K562 (cell line): Measurements from ENCODE around the gene ZNF567. TPM values are rescaled to one million over a fixed set of nuclear protein-coding genes. Genes with fewer than 3 reads are reported as not detected.

Experiments used
- ATAC-seq: fragments of 200-7000 bp; cut with Tn5 transposase; 3 replicates; pipeline ENCODE4 v1.9.1; 2020; ENCODE audit warnings: moderate library complexity
- Bru-seq: library from RNA; stranded (reverse); fragments of 400-500 nt; gene quantifications from one replicate; lab custom pipeline; 2021; lab: Mats Ljungman, UMichigan
- BruChase-seq, 2 experiments: library from RNA; stranded (reverse); fragments of 400-500 nt; gene quantifications; one replicate each; lab custom pipeline; 2021; lab: Mats Ljungman, UMichigan
- BruUV-seq: library from RNA; stranded (reverse); fragments of 400-500 nt; replicated peaks from 2 replicates; lab custom pipeline; 2021; lab: Mats Ljungman, UMichigan
- CTCF ChIA-PET: fragments of 300-600 bp; formaldehyde crosslinking; extraction: SDS; loops from one replicate; lab custom pipeline; 2021; ENCODE audit warnings: low intra/inter-chr PET ratio; lab: Yijun Ruan, JAX
- POLR2A ChIA-PET: fragments of 300-600, 350-650 bp; sonication (Branson Sonifier 250); formaldehyde crosslinking; extraction: SDS; loops from one replicate; lab custom pipeline; 2021; ENCODE audit warnings: antibody characterized with exemption, inconsistent platforms; lab: Yijun Ruan, JAX
- DNase-seq, 4 experiments: peaks; one replicate each; pipeline versions ENCODE4 v3.0.0 to v3.0.0-alpha.2; 2011 to 2018; ENCODE audit warnings: low spot score in 3 of 4, mixed read lengths in 3 of 4; ENCODE audit errors: extremely low read depth in 1 of 4
- FAIRE-seq: peaks from 2 replicates; lab custom pipeline; 2011; peaks lifted over from hg19 to GRCh38; lab: Jason Lieb, UNC
- H2AFZ ChIP-seq: 2 replicates; pipeline ENCODE4 v1.6.0; 2011; ENCODE audit warnings: low read depth, low read length, control low read depth, inconsistent platforms
- H3K27ac ChIP-seq: fragments of 200-600 bp; 3 replicates; pipeline ENCODE4 v1.8.0; 2011; ENCODE audit warnings: low read depth, mild to moderate bottlenecking, control low read depth, inconsistent platforms, low read length, moderate library complexity, mixed read lengths; ENCODE audit errors: extremely low read depth
- H3K27me3 ChIP-seq, 2 experiments: fragments of 300-600 bp in 1 of 2; 2 replicates in 1 of 2; 3 replicates in 1 of 2; pipeline versions ENCODE4 v1.6.0 to v1.8.0; 2011; ENCODE audit warnings: inconsistent platforms in 2 of 2, low read length in 2 of 2, mild to moderate bottlenecking in 1 of 2, mixed read lengths in 1 of 2, moderate library complexity in 1 of 2; ENCODE audit not compliant: control insufficient read depth in 2 of 2, insufficient read depth in 2 of 2
- H3K36me3 ChIP-seq: fragments of 300-600 bp; 3 replicates; pipeline ENCODE4 v1.8.0; 2011; ENCODE audit warnings: mild to moderate bottlenecking, low read length, inconsistent platforms; ENCODE audit not compliant: control insufficient read depth, insufficient read depth
- H3K4me1 ChIP-seq, 2 experiments: fragments of 200-600 bp in 1 of 2; replicated peaks in 1 of 2; 2 replicates in 1 of 2; 3 replicates in 1 of 2; pipeline versions ENCODE4 v1.5.1 to v1.8.0; 2011; ENCODE audit warnings: inconsistent platforms in 2 of 2, low read length in 2 of 2, mild to moderate bottlenecking in 1 of 2, mixed read lengths in 1 of 2, moderate library complexity in 1 of 2; ENCODE audit not compliant: control insufficient read depth in 2 of 2, insufficient read depth in 2 of 2
- H3K4me2 ChIP-seq: 2 replicates; pipeline ENCODE4 v1.6.1; 2011; ENCODE audit warnings: low read length, control low read depth, inconsistent platforms, mixed read lengths; ENCODE audit not compliant: insufficient read depth
- H3K4me3 ChIP-seq: fragments of 200-600 bp; sonication (generic), shearing (Covaris generic); 2 replicates; pipeline ENCODE4 v1.5.1; 2016; ENCODE audit warnings: control low read depth, inconsistent platforms
- H3K79me2 ChIP-seq: fragments of 200-600 bp; 3 replicates; pipeline ENCODE4 v1.8.0; 2011; ENCODE audit warnings: low read length, inconsistent platforms; ENCODE audit not compliant: control insufficient read depth, insufficient read depth
- H3K9ac ChIP-seq, 2 experiments: 2 replicates each; pipeline versions ENCODE4 v1.6.0 to v1.6.1; 2011; ENCODE audit warnings: low read depth in 2 of 2, low read length in 2 of 2, control low read depth in 1 of 2, inconsistent platforms in 1 of 2, mild to moderate bottlenecking in 1 of 2, mixed read lengths in 1 of 2; ENCODE audit not compliant: insufficient read depth in 1 of 2
- H3K9me1 ChIP-seq: one replicate; pipeline ENCODE4 v1.6.0; 2011; ENCODE audit warnings: inconsistent platforms, mild to moderate bottlenecking, low read length, moderate library complexity; ENCODE audit not compliant: control insufficient read depth, insufficient read depth
- H3K9me3 ChIP-seq: replicated peaks from 2 replicates; pipeline ENCODE4 v1.5.1; 2011; ENCODE audit warnings: low read depth, low read length, inconsistent platforms; ENCODE audit not compliant: control insufficient read depth, insufficient read depth
- H4K20me1 ChIP-seq: replicated peaks from 2 replicates; pipeline ENCODE4 v1.6.1; 2011; ENCODE audit warnings: low read length, inconsistent platforms, mixed read lengths; ENCODE audit not compliant: control insufficient read depth, insufficient read depth
- DACH1 ChIP-seq: fragments of 450-650 bp; IDR thresholded peaks from 2 replicates; pipeline ENCODE4 v1.6.1; 2018; ENCODE audit not compliant: partially characterized antibody
- MED1 ChIP-seq: sonication (generic); formaldehyde crosslinking; IDR thresholded peaks from 2 replicates; pipeline ENCODE4 v1.8.1; 2023; ENCODE audit warnings: missing genetic modification reagents, borderline replicate concordance
- NFRKB ChIP-seq: fragments of 450-650 bp; IDR thresholded peaks from 2 replicates; pipeline ENCODE4 v1.6.1; 2016; ENCODE audit warnings: low read depth
- RUNX1 ChIP-seq: sonication (generic); IDR thresholded peaks from 2 replicates; pipeline ENCODE4 v1.6.1; 2016; ENCODE audit warnings: antibody characterized with exemption, low read depth
- TBL1XR1 ChIP-seq, 2 experiments: IDR thresholded peaks; 2 replicates each; pipeline ENCODE4 v1.6.1; 2012; ENCODE audit warnings: improper control_type of control experiment in 2 of 2, low read length in 2 of 2, mild to moderate bottlenecking in 1 of 2
- ZNF175 ChIP-seq: fragments of 200-800 bp; sonication (Bioruptor generic); IDR thresholded peaks from 2 replicates; pipeline ENCODE4 v1.6.1; 2016; ENCODE audit warnings: low read depth, mild to moderate bottlenecking, missing genetic modification characterization, missing compliant biosample characterization
- WGBS: fragments of 100-300 bp; shearing (Covaris generic); methylation state at CpG from one replicate; pipeline ENCODE4 v1.1.6; 2016; ENCODE audit warnings: low coverage, mixed read lengths; ENCODE audit not compliant: insufficient coverage; ENCODE audit errors: missing lambda C conversion rate; 5-methylcytosine and 5-hydroxymethylcytosine counted together
- in situ Hi-C: fragments of 300-500 bp; cut with MboI; formaldehyde crosslinking; loops from 4 replicates; pipeline ENCODE4 v1.15.0; 2018; ENCODE audit warnings: inconsistent platforms, mixed read lengths
- intact Hi-C: fragments of 100-400 bp; cut with micrococcal nuclease; formaldehyde crosslinking; loops from 2 replicates; pipeline ENCODE4 v1.14.2; 2022
- long read RNA-seq, 3 experiments: library from polyadenylated mRNA in 2 of 3; library from RNA in 1 of 3; unstranded in 2 of 3; stranded (forward) in 1 of 3; transcript quantifications; one replicate each; pipeline ENCODE4 v2.0.0, GENCODE V29; 2019 to 2022
- polyA minus RNA-seq, 3 experiments: library from RNA; depleted of rRNA, polyadenylated mRNA; stranded (reverse); fragments of >200 nt; gene quantifications; 2 replicates each; pipeline ENCODE4 v1.2.3, GENCODE V29; 2011
- polyA plus RNA-seq, 8 experiments: library from polyadenylated mRNA; depleted of rRNA in 4 of 8; stranded (reverse) in 5 of 8; unstranded in 3 of 8; fragments of >200 nt; fragmentation: Nextera tagmentation in 2 of 8; fragmentation: Illumina TruSeq in 1 of 8; extraction: Ambion mirVana in 2 of 8; extraction: Trizol in 1 of 8; gene quantifications; 2 replicates each; pipeline versions ENCODE4 v1.2.1 to v1.2.3, GENCODE V29; 2011 to 2014; ENCODE audit warnings: inconsistent platforms in 1 of 8, missing spikeins in 1 of 8
- total RNA-seq, 7 experiments: library from RNA; depleted of rRNA in 6 of 7; stranded (reverse); fragments of >200 nt in 6 of 7; fragmentation: Illumina TruSeq in 2 of 7; extraction: Trizol in 2 of 7; gene quantifications; 2 replicates each; pipeline versions ENCODE4 v1.2.1 to v1.2.3, GENCODE V29; 2011 to 2021; ENCODE audit warnings: low replicate concordance in 1 of 7
- TF ChIP-seq, protein P1 (sequence below): fragments of 250-450 bp; sonication (Bioruptor Pico); IDR thresholded peaks from 2 replicates; pipeline ENCODE4 v1.9.0; 2021; ENCODE audit warnings: mild to moderate bottlenecking
- TF ChIP-seq, protein P2 (sequence below): fragments of 450-650 bp; formaldehyde crosslinking; conservative IDR thresholded peaks from 2 replicates; pipeline ENCODE4 v1.4.0; 2022; ENCODE audit warnings: mild to moderate bottlenecking, missing genetic modification characterization
- TF ChIP-seq, protein P3 (sequence below): sonication (generic); IDR thresholded peaks from 2 replicates; pipeline ENCODE4 v1.6.1; 2016

ZNF567 gene
- total RNA-seq (2011; cell fraction: chromatin; rRNA removed; ENCODE audit: low replicate concordance) = 10.6 and 31.1 TPM in 2 replicates
- total RNA-seq (2011; cell fraction: nucleolus; rRNA removed) = 9.5 and 12.0 TPM in 2 replicates
- total RNA-seq (2011; cell fraction: nucleoplasm; rRNA removed) = 21.3 and 26.5 TPM in 2 replicates
- total RNA-seq (2014; rRNA removed) = 3.1 TPM in 2 replicates
- total RNA-seq (2014; rRNA removed; fragmentation: Illumina TruSeq; extraction: Trizol) = 8.4 and 9.9 TPM in 2 replicates
- 5.8 and 7.2 TPM in 2 replicates for total RNA-seq (2015; rRNA removed; fragmentation: Illumina TruSeq; extraction: Trizol)
- 4.7 and 4.9 TPM in 2 replicates for total RNA-seq (2021)
- polyA plus RNA-seq (2011; rRNA removed) = 4.5 and 11.5 TPM in 2 replicates
- polyA plus RNA-seq (2011; cell fraction: cytosol; rRNA removed) = 1.0 and 1.2 TPM in 2 replicates
- 6.0 and 7.9 TPM in 2 replicates for polyA plus RNA-seq (2011; cell fraction: nucleus; rRNA removed)
- 2.8 and 3.2 TPM in 2 replicates for polyA plus RNA-seq (2012)
- 6.2 and 7.4 TPM in 2 replicates for polyA plus RNA-seq (2014; fragmentation: Illumina TruSeq; extraction: Trizol)
- 10 to 100 TPM in 1 of 2 experiments, 1 to 10 TPM in 1; 7.6 to 10.5 TPM for polyA plus RNA-seq (2014; fragmentation: Nextera tagmentation; extraction: Ambion mirVana)
- polyA plus RNA-seq (2014; rRNA removed) = 3.6 and 4.1 TPM in 2 replicates
- 7.4 and 20.1 TPM in 2 replicates for polyA minus RNA-seq (2011; rRNA and poly(A)+ RNA removed)
- 1.0 and 2.1 TPM in 2 replicates for polyA minus RNA-seq (2011; cell fraction: cytosol; rRNA and poly(A)+ RNA removed)
- polyA minus RNA-seq (2011; cell fraction: nucleus; rRNA and poly(A)+ RNA removed) = 4.6 and 7.1 TPM in 2 replicates
- percentile 66 among the genes with signal in this experiment for Bru-seq, nascent RNA
- percentile 70 among the genes with signal in this experiment for BruChase-seq, experiment 1, labeled RNA remaining after a 2-hour chase
- percentile 64 among the genes with signal in this experiment for BruChase-seq, experiment 2, labeled RNA remaining after a 6-hour chase
- long read RNA-seq, experiment 1, partial matches to known transcripts = 1 of 20 reads
- long read RNA-seq, experiment 1, other reads (novel, unspliced or antisense) = 16 of 20 reads
- long read RNA-seq, experiment 2, partial matches to known transcripts = 0 of 2 reads
- long read RNA-seq, experiment 2, other reads (novel, unspliced or antisense) = 2 of 2 reads
- long read RNA-seq, experiment 3, partial matches to known transcripts = 0 of 7 reads
- long read RNA-seq, experiment 3, other reads (novel, unspliced or antisense) = 6 of 7 reads

GRCh38 chr19:36687214-36688056, at the start of gene ZNF567:
Gene ZNF567, plus strand, starts transcription at chr19:36687612. Its CDS starts 7,256 bp downstream, at chr19:36694868.
- Histone ChIP-seq H3K4me1 (peaks cover 3 to 7% of the 10 kb centered on the region in 2 experiments; a peak in 1 of 5 replicates), H2AFZ (peak within 1 kb of the TSS; percentile 87), H3K79me2 (peaks cover 19% of the 10 kb centered on the region), H3K27ac (peak within 1 kb of the TSS; percentile 80), H3K4me3 (peak within 1 kb of the TSS; percentile 84), H3K27me3 (no peaks in the 10 kb centered on the region), H3K9ac (peak within 1 kb of the TSS; percentile 90 to 92), H3K4me2 (peak within 1 kb of the TSS; percentile 93), H3K9me1 (no peaks in the 10 kb centered on the region), H3K36me3 (peaks cover 35% of the 10 kb centered on the region; the same call in 2 of the 3 replicates), H3K9me3 (peaks cover 2% of the 10 kb centered on the region), H4K20me1 (no peaks in the 10 kb centered on the region)
- FAIRE-seq (peak; percentile 91), ATAC-seq (peak; percentile 96), DNase-seq (peak; percentile 92 to 96 (median 95))
- POLR2A ChIA-PET = interaction anchor here (0.9 to 1.0 kb wide), 2 partner anchors 17 to 198 kb away, joined by 3 read pairs; partner anchors contain the start of gene ZNF566
- in situ Hi-C loops = no loop called here
- intact Hi-C loops = no loop called here
- CTCF ChIA-PET = no interaction called here
- WGBS = 6% methylated on average over 65 of the region's 69 CpGs
- TSS peak; percentile 69 for BruUV-seq
- no peak for TF ChIP-seq MED1
- TF ChIP-seq RUNX1 = no peak
- TF ChIP-seq ZNF175 (CRISPR knock-in tag) = no peak
- 0 out of 4 replicates have a peak, but pooled peaks of 1 of the 2 experiments have one; percentile 30 for TF ChIP-seq TBL1XR1 (IDR thresholded peaks at IDR 0.05; ENCODE audit: low read length in 2 of 2)
- TF ChIP-seq, protein P1, sequence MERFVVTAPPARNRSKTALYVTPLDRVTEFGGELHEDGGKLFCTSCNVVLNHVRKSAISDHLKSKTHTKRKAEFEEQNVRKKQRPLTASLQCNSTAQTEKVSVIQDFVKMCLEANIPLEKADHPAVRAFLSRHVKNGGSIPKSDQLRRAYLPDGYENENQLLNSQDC = no peak
- no peak for TF ChIP-seq DACH1
- no peak for TF ChIP-seq NFRKB
- TF ChIP-seq, protein P2, sequence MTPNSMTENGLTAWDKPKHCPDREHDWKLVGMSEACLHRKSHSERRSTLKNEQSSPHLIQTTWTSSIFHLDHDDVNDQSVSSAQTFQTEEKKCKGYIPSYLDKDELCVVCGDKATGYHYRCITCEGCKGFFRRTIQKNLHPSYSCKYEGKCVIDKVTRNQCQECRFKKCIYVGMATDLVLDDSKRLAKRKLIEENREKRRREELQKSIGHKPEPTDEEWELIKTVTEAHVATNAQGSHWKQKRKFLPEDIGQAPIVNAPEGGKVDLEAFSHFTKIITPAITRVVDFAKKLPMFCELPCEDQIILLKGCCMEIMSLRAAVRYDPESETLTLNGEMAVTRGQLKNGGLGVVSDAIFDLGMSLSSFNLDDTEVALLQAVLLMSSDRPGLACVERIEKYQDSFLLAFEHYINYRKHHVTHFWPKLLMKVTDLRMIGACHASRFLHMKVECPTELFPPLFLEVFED (CRISPR knock-in tag) = no peak
- TF ChIP-seq, protein P3, sequence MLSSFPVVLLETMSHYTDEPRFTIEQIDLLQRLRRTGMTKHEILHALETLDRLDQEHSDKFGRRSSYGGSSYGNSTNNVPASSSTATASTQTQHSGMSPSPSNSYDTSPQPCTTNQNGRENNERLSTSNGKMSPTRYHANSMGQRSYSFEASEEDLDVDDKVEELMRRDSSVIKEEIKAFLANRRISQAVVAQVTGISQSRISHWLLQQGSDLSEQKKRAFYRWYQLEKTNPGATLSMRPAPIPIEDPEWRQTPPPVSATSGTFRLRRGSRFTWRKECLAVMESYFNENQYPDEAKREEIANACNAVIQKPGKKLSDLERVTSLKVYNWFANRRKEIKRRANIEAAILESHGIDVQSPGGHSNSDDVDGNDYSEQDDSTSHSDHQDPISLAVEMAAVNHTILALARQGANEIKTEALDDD = no peak
